Smooth muscle cell (in vitro differentiated cells): ENCODE results near the gene TALDO1. TPM values are rescaled to one million over a fixed set of nuclear protein-coding genes. Genes with fewer than 3 reads are reported as not detected.

Source experiments
- DNase-seq: peaks from one replicate; lab custom pipeline; 2025; ENCODE audit not compliant: unreplicated experiment; lab: John Stamatoyannopoulos, UW
- H2AFZ ChIP-seq: fragments of 200-600 bp; sonication (generic); 2 replicates; pipeline ENCODE4 v1.6.0; 2016; ENCODE audit warnings: antibody characterized with exemption, low read depth, mild to moderate bottlenecking
- H3F3A ChIP-seq: fragments of 200-600 bp; sonication (generic); 2 replicates; pipeline ENCODE4 v1.6.0; 2017; ENCODE audit warnings: antibody characterized with exemption, low read depth
- H3K27ac ChIP-seq: fragments of 200-600 bp; sonication (generic); 2 replicates; pipeline ENCODE4 v1.5.1; 2016; ENCODE audit warnings: low read depth, mild to moderate bottlenecking
- H3K27me3 ChIP-seq: fragments of 200-600 bp; sonication (generic); 2 replicates; pipeline ENCODE4 v1.6.1; 2016; ENCODE audit warnings: low read depth, mild to moderate bottlenecking
- H3K36me3 ChIP-seq: fragments of 200-600 bp; sonication (generic); 2 replicates; pipeline ENCODE4 v1.5.1; 2016; ENCODE audit warnings: low read depth
- H3K4me1 ChIP-seq: fragments of 200-600 bp; sonication (generic); 2 replicates; pipeline ENCODE4 v1.5.1; 2016; ENCODE audit warnings: low read depth
- H3K4me2 ChIP-seq: fragments of 200-600 bp; sonication (generic); 2 replicates; pipeline ENCODE4 v1.6.0; 2016; ENCODE audit warnings: mild to moderate bottlenecking
- H3K4me3 ChIP-seq: fragments of 200-600 bp; sonication (generic); 2 replicates; pipeline ENCODE4 v1.5.1; 2016; ENCODE audit warnings: mild to moderate bottlenecking
- H3K79me2 ChIP-seq: fragments of 200-600 bp; sonication (generic); 2 replicates; pipeline ENCODE4 v1.6.0; 2016; ENCODE audit warnings: low read depth, mild to moderate bottlenecking
- H3K9ac ChIP-seq: fragments of 200-600 bp; sonication (generic); 2 replicates; pipeline ENCODE4 v1.6.0; 2016; ENCODE audit warnings: low read depth
- H3K9me3 ChIP-seq: fragments of 200-600 bp; sonication (generic); replicated peaks from 2 replicates; pipeline ENCODE4 v1.5.1; 2016; ENCODE audit warnings: low read depth
- H4K20me1 ChIP-seq: fragments of 200-600 bp; sonication (generic); 2 replicates; pipeline ENCODE4 v1.6.0; 2016; ENCODE audit warnings: low read depth
- CTCF ChIP-seq: fragments of 200-600 bp; sonication (generic); IDR thresholded peaks from 2 replicates; pipeline ENCODE4 v1.5.1; 2017; ENCODE audit warnings: borderline replicate concordance, mild to moderate bottlenecking, antibody characterized with exemption; ENCODE audit not compliant: insufficient read depth, poor library complexity, severe bottlenecking
- WGBS: methylation state at CpG from one replicate; pipeline ENCODE4 v1.1.7; 2016; ENCODE audit warnings: low lambda C conversion rate; 5-methylcytosine and 5-hydroxymethylcytosine counted together
- polyA plus RNA-seq: library from polyadenylated mRNA; unstranded; fragments of >200 nt; fragmentation: Nextera tagmentation; extraction: Ambion mirVana; gene quantifications from 2 replicates; pipeline ENCODE4 v1.2.1, GENCODE V29; 2016
- total RNA-seq: library from RNA; depleted of rRNA; stranded (reverse); fragments of >200 nt; gene quantifications from 2 replicates; pipeline ENCODE4 v1.2.3, GENCODE V29; 2014

TALDO1 gene
- total and polyA plus RNA-seq, 2 experiments from 2014 or later: 100 to 155 TPM

GRCh38 chr11:702462-703461, 44.5 kb upstream of the TALDO1 start:
- WGBS: 96% methylated on average over 26 of the region's 26 CpGs
- no peak overlapping the region for H3K9ac ChIP-seq
- H3K4me2 ChIP-seq: no peak overlapping the region
- H3K4me3 ChIP-seq: no peak overlapping the region
- H4K20me1 ChIP-seq: peaks cover 60% of the 10 kb centered on the region
- H3K36me3 ChIP-seq: no peaks in the 10 kb centered on the region
- H3F3A ChIP-seq: peaks cover 6% of the 10 kb centered on the region
- no peak for DNase-seq
- no peaks in the 10 kb centered on the region for H3K27me3 ChIP-seq
- no peak overlapping the region for H2AFZ ChIP-seq
- H3K27ac ChIP-seq: no peak overlapping the region
- TF ChIP-seq CTCF: no peak
- peaks cover 17% of the 10 kb centered on the region for H3K4me1 ChIP-seq
- no peaks in the 10 kb centered on the region for H3K9me3 ChIP-seq
- H3K79me2 ChIP-seq: peaks cover 5% of the 10 kb centered on the region

DNA sequence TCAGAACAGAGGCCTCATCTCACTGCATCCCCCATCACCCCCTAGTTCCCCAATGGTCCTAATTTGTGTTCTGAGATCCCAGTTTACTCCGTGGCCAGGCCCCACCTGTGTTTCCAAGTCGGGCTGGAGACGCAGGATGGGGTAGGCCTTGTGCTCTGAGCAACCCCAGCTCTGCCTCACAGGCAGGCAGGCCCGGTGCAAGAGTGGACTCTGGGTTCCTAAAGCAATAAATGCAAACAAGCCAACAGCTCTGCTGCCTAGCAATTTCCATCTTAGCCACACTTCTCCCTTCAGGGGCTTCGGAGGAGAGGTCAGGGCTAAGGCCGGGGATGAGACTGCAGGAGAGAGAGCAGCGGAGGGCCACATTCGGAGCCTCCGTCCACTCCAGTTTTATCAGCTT, 43.8 kb upstream of the TALDO1 start:
- WGBS: 93% methylated on average over 9 of the region's 9 CpGs

GRCh38 chr11:704228-704674, 43.0 kb upstream of the TALDO1 start:
- Histone ChIP-seq H3K27me3 (no peaks in the 10 kb centered on the region), H3K79me2 (peaks cover 5% of the 10 kb centered on the region), H3F3A (no peaks in the 10 kb centered on the region), H3K4me3 (no peak overlapping the region), H3K4me2 (no peak overlapping the region), H3K9ac (no peak overlapping the region), H3K27ac (no peak overlapping the region), H3K36me3 (no peaks in the 10 kb centered on the region), H4K20me1 (peaks cover 59% of the 10 kb centered on the region), H3K9me3 (no peaks in the 10 kb centered on the region), H3K4me1 (peaks cover 12% of the 10 kb centered on the region), H2AFZ (no peak overlapping the region)
- no peak for DNase-seq
- 97% methylated on average over 18 of the region's 18 CpGs for WGBS
- TF ChIP-seq CTCF: no peak

More for the DNA sequence above, 43.8 kb upstream of the TALDO1 start:
- Histone ChIP-seq H3K9ac (no peak overlapping the region), H3K4me2 (no peak overlapping the region), H3K79me2 (peaks cover 5% of the 10 kb centered on the region), H2AFZ (no peak overlapping the region), H3K27ac (no peak overlapping the region), H4K20me1 (peaks cover 60% of the 10 kb centered on the region), H3K36me3 (no peaks in the 10 kb centered on the region), H3F3A (peaks cover 5% of the 10 kb centered on the region), H3K4me1 (peaks cover 12% of the 10 kb centered on the region), H3K27me3 (no peaks in the 10 kb centered on the region), H3K9me3 (no peaks in the 10 kb centered on the region), H3K4me3 (no peak overlapping the region)
- no peak for TF ChIP-seq CTCF
- DNase-seq: no peak
